T-helper 1 cell treated with Interleukin-12 subunit alpha and Interleukin-12 subunit beta and Interleukin-4 antibody, amounts not matched to agents 30 μg/mL and 1 μg/mL, for 36 hours (primary cell): ENCODE measurements around the gene CDT1.

Source experiments
- H3K27ac Mint-ChIP-seq: one replicate; pipeline ENCODE4 v1.8.0; 2021; ENCODE audit warnings: mild to moderate bottlenecking, mixed read lengths
- H3K27me3 Mint-ChIP-seq: one replicate; pipeline ENCODE4 v1.8.0; 2021; ENCODE audit warnings: low read depth, mixed read lengths
- H3K36me3 Mint-ChIP-seq: one replicate; pipeline ENCODE4 v1.8.0; 2021; ENCODE audit warnings: low read depth, mixed read lengths
- H3K4me1 Mint-ChIP-seq: one replicate; pipeline ENCODE4 v1.8.0; 2021; ENCODE audit warnings: low read depth, mixed read lengths
- H3K4me3 Mint-ChIP-seq: one replicate; pipeline ENCODE4 v1.8.0; 2021; ENCODE audit warnings: mild to moderate bottlenecking, moderate library complexity, mixed read lengths
- H3K9me3 Mint-ChIP-seq: one replicate; pipeline ENCODE4 v1.8.0; 2021; ENCODE audit warnings: mixed read lengths

The CDT1 gene

DNA sequence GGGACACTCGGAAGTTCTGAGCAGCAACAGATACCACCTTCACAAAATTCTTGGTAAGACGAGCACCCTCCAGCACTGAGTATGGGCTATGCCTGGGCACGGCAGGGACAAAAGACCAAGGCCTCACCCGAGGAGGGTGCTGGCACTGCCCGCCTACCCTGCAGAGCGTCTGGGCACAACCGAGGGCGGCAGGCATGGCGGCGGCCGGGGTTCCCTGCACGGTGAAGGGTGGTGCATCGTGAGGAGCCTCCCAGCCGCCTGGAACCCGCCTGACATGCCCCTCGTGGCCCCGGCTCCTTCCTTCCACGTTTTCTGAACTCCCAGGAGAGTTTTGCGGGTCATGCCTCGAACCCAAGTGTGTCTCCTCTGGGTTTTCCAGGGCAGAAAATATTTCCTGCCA, 34.2 kb downstream of the CDT1 start:
- no peaks in the 10 kb centered on the region for H3K4me1 Mint-ChIP-seq
- no peak overlapping the region for H3K4me3 Mint-ChIP-seq
- peaks cover 3% of the 10 kb centered on the region for H3K36me3 Mint-ChIP-seq
- H3K27me3 Mint-ChIP-seq = no peaks in the 10 kb centered on the region
- no peaks in the 10 kb centered on the region for H3K9me3 Mint-ChIP-seq
- no peak overlapping the region for H3K27ac Mint-ChIP-seq

GRCh38 chr16:88838566-88838965, 35.0 kb downstream of the CDT1 start:
- Mint-ChIP-seq H3K27ac (no peak overlapping the region), H3K4me1 (no peaks in the 10 kb centered on the region), H3K9me3 (no peaks in the 10 kb centered on the region), H3K36me3 (peaks cover 3% of the 10 kb centered on the region), H3K4me3 (no peak overlapping the region), H3K27me3 (no peaks in the 10 kb centered on the region)

GRCh38 chr16:88839026-88839529, 35.5 kb downstream of the CDT1 start:
- Mint-ChIP-seq H3K4me3 (no peak overlapping the region), H3K36me3 (peaks cover 3% of the 10 kb centered on the region), H3K9me3 (no peaks in the 10 kb centered on the region), H3K27ac (no peak overlapping the region), H3K4me1 (no peaks in the 10 kb centered on the region), H3K27me3 (no peaks in the 10 kb centered on the region)

- H3K27ac Mint-ChIP-seq = no peak overlapping the region
- no peak overlapping the region for H3K4me3 Mint-ChIP-seq
- no peaks in the 10 kb centered on the region for H3K27me3 Mint-ChIP-seq
- H3K36me3 Mint-ChIP-seq = peaks cover 3% of the 10 kb centered on the region
- no peaks in the 10 kb centered on the region for H3K9me3 Mint-ChIP-seq
- no peaks in the 10 kb centered on the region for H3K4me1 Mint-ChIP-seq
These were observed 36.4 kb downstream of the CDT1 start for GRCh38 chr16:88839745-88840599.

DNA sequence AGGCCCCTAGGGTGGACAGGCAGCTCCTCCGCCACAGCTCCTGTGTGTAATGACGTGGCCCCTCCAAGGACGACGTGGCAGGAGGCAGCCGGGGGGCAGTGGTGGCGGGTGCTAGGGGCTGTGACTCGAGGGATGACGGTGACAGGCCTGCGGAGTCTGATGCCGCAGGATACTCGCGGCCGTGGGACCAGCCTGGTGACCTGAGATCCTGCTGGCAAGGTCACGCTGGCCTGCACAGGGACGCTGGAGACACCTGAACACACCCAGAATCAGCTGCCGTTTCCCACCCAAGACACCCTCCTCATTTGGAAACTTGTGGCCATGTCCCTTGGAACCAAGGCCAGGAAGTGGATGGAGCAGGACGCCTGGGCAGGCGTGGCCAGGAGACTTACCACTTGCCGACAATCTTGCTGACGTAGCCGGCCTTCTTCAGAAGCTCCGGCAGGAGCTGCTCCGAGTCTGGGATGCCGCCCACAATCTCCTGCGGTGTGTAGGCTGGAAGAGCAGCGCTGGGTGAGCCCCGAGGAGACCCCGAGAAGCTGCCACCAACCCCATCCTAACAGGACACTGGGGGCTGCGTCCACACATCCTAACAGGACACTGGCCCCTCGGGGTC, 37.1 kb downstream of the CDT1 start:
- H3K36me3 Mint-ChIP-seq = peaks cover 3% of the 10 kb centered on the region
- H3K27ac Mint-ChIP-seq = no peak overlapping the region
- H3K4me1 Mint-ChIP-seq = no peaks in the 10 kb centered on the region
- no peaks in the 10 kb centered on the region for H3K9me3 Mint-ChIP-seq
- no peak overlapping the region for H3K4me3 Mint-ChIP-seq
- H3K27me3 Mint-ChIP-seq = no peaks in the 10 kb centered on the region

- Mint-ChIP-seq H3K4me3 (no peak overlapping the region), H3K36me3 (peaks cover 3% of the 10 kb centered on the region), H3K27ac (no peak overlapping the region), H3K9me3 (no peaks in the 10 kb centered on the region), H3K27me3 (no peaks in the 10 kb centered on the region), H3K4me1 (no peaks in the 10 kb centered on the region)
These were observed 38.1 kb downstream of the CDT1 start for GRCh38 chr16:88841521-88842307.

GRCh38 chr16:88842308-88842756, 38.7 kb downstream of the CDT1 start:
- Mint-ChIP-seq H3K36me3 (peaks cover 3% of the 10 kb centered on the region), H3K9me3 (no peaks in the 10 kb centered on the region), H3K4me3 (no peak overlapping the region)

GRCh38 chr16:88842806-88843205, 39.2 kb downstream of the CDT1 start:
- Mint-ChIP-seq H3K9me3 (no peaks in the 10 kb centered on the region), H3K27me3 (no peaks in the 10 kb centered on the region), H3K4me1 (no peaks in the 10 kb centered on the region), H3K4me3 (no peak overlapping the region), H3K36me3 (peaks cover 3% of the 10 kb centered on the region), H3K27ac (no peak overlapping the region)

More at GRCh38 chr16:88842308-88842756, 38.7 kb downstream of the CDT1 start:
- Mint-ChIP-seq H3K4me1 (no peaks in the 10 kb centered on the region), H3K27ac (no peak overlapping the region), H3K27me3 (no peaks in the 10 kb centered on the region)

DNA sequence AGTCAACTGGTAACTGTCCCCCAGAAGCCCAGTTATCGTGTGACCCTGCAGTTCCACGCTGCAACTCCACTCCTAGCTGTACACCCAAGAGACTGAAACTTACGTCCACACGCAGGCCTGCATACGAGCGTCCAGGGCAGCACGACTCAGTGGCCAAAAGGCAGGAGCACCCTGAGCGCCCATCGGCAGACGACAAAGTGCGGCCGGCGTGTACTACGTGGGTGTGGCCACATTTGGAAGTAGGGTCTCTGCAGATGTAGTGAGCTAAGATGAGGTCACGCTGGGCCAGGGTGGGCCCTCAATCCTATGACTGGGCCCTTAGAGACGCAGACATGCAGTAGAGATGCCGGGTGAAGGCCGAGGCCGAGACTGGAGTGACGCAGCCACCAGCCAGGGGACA, 39.7 kb downstream of the CDT1 start:
- no peaks in the 10 kb centered on the region for H3K4me1 Mint-ChIP-seq
- peaks cover 3% of the 10 kb centered on the region for H3K36me3 Mint-ChIP-seq
- no peak overlapping the region for H3K4me3 Mint-ChIP-seq
- H3K27ac Mint-ChIP-seq = no peak overlapping the region
- H3K27me3 Mint-ChIP-seq = no peaks in the 10 kb centered on the region
- no peaks in the 10 kb centered on the region for H3K9me3 Mint-ChIP-seq

- no peak overlapping the region for H3K27ac Mint-ChIP-seq
- no peaks in the 10 kb centered on the region for H3K4me1 Mint-ChIP-seq
- H3K9me3 Mint-ChIP-seq = no peaks in the 10 kb centered on the region
- no peak overlapping the region for H3K4me3 Mint-ChIP-seq
- H3K27me3 Mint-ChIP-seq = no peaks in the 10 kb centered on the region
- peaks cover 3% of the 10 kb centered on the region for H3K36me3 Mint-ChIP-seq
These were observed 40.9 kb downstream of the CDT1 start for GRCh38 chr16:88844419-88845036.

DNA sequence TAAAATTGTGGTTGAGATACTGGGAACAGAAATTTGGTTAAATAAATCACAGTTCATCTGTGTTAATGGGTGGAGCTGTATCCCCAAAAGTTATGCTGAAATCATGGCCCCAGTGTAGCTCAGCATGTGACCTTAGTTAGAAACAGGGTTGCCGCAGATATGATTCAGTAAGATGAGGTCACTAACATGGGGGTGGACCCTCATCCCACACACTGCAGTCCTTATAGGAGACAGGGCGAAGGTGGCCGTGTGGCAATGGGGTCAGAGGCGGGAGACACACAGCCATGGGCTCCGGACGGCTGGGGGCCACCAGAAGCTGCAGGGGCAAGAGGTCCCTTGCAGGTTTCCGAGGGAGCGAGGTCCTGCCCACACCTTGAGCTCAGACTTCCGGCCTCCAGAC, 42.5 kb downstream of the CDT1 start:
- Mint-ChIP-seq H3K9me3 (no peaks in the 10 kb centered on the region), H3K27ac (no peak overlapping the region), H3K4me1 (no peaks in the 10 kb centered on the region), H3K4me3 (no peak overlapping the region), H3K27me3 (no peaks in the 10 kb centered on the region), H3K36me3 (no peaks in the 10 kb centered on the region)

DNA sequence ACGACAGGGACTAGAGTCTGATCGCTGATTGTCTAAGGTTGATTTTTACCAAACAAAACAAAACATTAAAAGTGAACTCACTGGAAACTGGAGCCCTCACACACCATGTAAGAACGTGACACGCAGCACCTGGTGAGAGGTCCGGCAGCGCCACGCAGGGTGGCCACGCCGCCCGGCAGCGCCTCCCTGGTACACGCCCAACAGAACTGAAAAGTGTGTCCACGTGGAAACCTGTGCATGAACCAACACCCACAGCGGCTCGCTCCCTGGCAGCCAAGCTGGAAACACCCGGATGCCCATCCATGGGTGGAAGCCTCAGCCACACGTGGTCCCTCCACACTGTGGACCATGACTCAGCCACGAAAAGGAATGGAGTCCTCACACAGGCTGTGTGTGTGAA, 44.1 kb downstream of the CDT1 start:
- no peaks in the 10 kb centered on the region for H3K9me3 Mint-ChIP-seq
- no peak overlapping the region for H3K4me3 Mint-ChIP-seq
- no peaks in the 10 kb centered on the region for H3K36me3 Mint-ChIP-seq
- H3K27me3 Mint-ChIP-seq = no peaks in the 10 kb centered on the region
- no peak overlapping the region for H3K27ac Mint-ChIP-seq
- H3K4me1 Mint-ChIP-seq = no peaks in the 10 kb centered on the region

DNA sequence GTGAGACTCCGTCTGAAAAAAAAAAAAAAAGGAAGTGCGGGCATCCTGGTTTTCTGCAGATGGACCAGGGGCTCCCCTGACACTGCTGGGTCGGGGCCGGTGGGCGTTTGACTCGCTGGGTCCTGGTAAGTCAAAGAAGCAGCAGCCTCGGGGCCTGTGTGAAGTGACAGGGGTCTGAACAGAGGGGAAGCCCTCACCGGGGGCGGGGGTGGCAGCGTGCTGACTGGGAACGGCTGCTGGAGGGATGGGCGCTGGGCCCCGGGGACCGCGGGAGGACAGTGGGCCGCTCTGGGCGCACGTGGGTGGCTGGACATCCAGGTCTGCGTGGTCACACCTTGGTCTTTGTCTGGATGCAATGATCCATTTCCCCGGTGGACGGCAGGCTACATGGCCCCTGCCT, 45.0 kb downstream of the CDT1 start:
- H3K36me3 Mint-ChIP-seq = no peaks in the 10 kb centered on the region
- H3K9me3 Mint-ChIP-seq = no peaks in the 10 kb centered on the region
- H3K27me3 Mint-ChIP-seq = no peaks in the 10 kb centered on the region
- no peak overlapping the region for H3K4me3 Mint-ChIP-seq
- no peak overlapping the region for H3K27ac Mint-ChIP-seq
- no peaks in the 10 kb centered on the region for H3K4me1 Mint-ChIP-seq

DNA sequence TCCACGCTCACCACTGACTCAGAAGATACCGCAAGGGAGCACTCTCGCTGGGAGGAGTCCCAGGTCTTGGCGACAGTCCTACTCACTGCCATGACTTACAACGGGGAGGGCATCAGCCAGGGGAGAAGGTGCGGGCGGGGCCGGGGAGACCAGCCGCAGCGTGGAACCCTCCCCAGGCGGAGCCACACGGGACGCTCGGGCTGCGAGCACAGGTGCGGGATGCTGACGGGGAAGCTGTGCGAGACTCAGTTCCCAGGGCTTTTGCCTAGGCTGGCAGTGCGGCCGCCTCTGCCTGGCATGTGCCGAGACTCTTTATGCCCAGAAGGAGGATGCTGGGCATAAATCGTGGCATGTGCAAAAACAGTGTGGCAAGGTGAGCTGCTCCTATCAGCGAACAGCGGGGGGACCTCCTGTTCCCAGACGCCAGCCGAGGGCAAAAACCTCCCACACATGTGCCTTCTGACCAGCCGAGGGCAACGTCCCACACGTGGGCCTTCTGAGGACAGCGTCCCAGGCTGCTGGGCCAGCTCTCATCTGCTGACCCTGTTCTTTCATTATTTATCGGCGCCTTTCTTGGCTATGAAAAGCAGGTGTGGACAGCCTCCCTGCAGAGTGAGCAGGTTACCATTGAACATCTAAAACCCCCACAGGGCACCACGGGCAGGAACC, 47.1 kb downstream of the CDT1 start:
- Mint-ChIP-seq H3K4me1 (peaks cover 7% of the 10 kb centered on the region), H3K4me3 (no peak overlapping the region), H3K36me3 (no peaks in the 10 kb centered on the region), H3K27ac (no peak overlapping the region), H3K9me3 (no peaks in the 10 kb centered on the region), H3K27me3 (no peaks in the 10 kb centered on the region)
